Mucosa of descending colon (tissue), 3 donors: ENCODE measurements around the gene FRMD4A. TPM values are rescaled to one million over a fixed set of nuclear protein-coding genes. Genes with fewer than 3 reads are reported as not detected.

ENCODE experiments used
- ATAC-seq: fragments of 200-7000 bp; cut with Tn5 transposase; one replicate; pipeline ENCODE4 v1.9.1; 2020; ENCODE audit warnings: mild to moderate bottlenecking, moderate library complexity
- DNase-seq, 3 donors: peaks; one replicate each; pipeline ENCODE4 v3.0.0-alpha.2; 2020
- H3K36me3 ChIP-seq: fragments of 200-600 bp; one replicate; pipeline ENCODE4 v1.8.0; 2021; ENCODE audit warnings: low read depth, mild to moderate bottlenecking
- H3K4me1 ChIP-seq: fragments of 200-600 bp; one replicate; pipeline ENCODE4 v1.8.0; 2021; ENCODE audit warnings: low read depth, mild to moderate bottlenecking
- H3K4me3 ChIP-seq: fragments of 200-600 bp; one replicate; pipeline ENCODE4 v1.8.0; 2021; ENCODE audit warnings: mild to moderate bottlenecking
- H3K9me3 ChIP-seq: fragments of 200-600 bp; one replicate; pipeline ENCODE4 v1.8.0; 2021; ENCODE audit warnings: mild to moderate bottlenecking
- CTCF ChIP-seq: fragments of 200-600 bp; IDR thresholded peaks from one replicate; pipeline ENCODE4 v1.8.0; 2022; ENCODE audit warnings: antibody characterized with exemption, mild to moderate bottlenecking
- intact Hi-C, 2 donors: fragments of 100-400 bp; cut with DNase I in 1 of 2; cut with micrococcal nuclease in 1 of 2; formaldehyde crosslinking; loops; one replicate each; pipeline versions ENCODE4 v1.11.0 to v1.11.1; 2022; cut with DNase I, micrococcal nuclease
- total RNA-seq, 3 donors: library from RNA; stranded (reverse); fragmentation: NEBNext Ultra II Directional in 2 of 3; extraction: Animal tissue kit (Norgen Biotek cat#: 25700) in 2 of 3; gene quantifications; one replicate each; pipeline versions ENCODE4 v1.2.1 to v1.2.4, GENCODE V29; 2021 to 2023
- donor health status: DM: no; HTN: no; CAD: no; lungs with moderate emphysema.
- donor health status: DM: no; HTN: no; CAD: no.
- donor health status: DM: no; HTN: yes; CAD: no.

The FRMD4A gene
- total RNA-seq, 3 donors from 2014 or later = 9.8 to 40.6 (median 17.2) TPM

DNA sequence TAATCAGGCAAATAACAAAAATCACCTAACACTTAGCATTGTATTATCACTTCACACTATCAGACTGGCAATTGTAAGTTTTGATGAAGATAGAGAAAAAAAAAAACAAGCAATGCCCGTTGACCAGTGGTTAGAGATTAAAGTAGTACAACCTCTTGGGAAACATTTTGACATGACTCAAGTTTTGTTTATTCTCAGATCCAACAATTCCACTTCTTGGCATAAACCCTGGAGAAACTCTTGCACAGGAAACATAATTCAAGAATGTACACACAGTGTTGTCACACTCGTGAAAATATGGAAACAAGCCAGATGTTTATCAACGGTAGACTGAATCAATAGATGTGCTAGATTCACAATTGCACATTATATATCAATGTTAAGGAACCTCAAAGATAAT, 37.2 kb downstream of the FRMD4A start:
- DNase-seq (no peak), ATAC-seq (no peak)
- H3K36me3 ChIP-seq = no peaks in the 10 kb centered on the region
- H3K4me3 ChIP-seq = no peak overlapping the region
- intact Hi-C loops = no loop called here
- H3K4me1 ChIP-seq = no peaks in the 10 kb centered on the region
- H3K9me3 ChIP-seq = no peaks in the 10 kb centered on the region
- TF ChIP-seq CTCF = no peak

GRCh38 chr10:14291296-14291695, 39.4 kb downstream of the FRMD4A start:
- intact Hi-C loops = no loop called here
- no peak for DNase-seq
- TF ChIP-seq CTCF = no peak

DNA sequence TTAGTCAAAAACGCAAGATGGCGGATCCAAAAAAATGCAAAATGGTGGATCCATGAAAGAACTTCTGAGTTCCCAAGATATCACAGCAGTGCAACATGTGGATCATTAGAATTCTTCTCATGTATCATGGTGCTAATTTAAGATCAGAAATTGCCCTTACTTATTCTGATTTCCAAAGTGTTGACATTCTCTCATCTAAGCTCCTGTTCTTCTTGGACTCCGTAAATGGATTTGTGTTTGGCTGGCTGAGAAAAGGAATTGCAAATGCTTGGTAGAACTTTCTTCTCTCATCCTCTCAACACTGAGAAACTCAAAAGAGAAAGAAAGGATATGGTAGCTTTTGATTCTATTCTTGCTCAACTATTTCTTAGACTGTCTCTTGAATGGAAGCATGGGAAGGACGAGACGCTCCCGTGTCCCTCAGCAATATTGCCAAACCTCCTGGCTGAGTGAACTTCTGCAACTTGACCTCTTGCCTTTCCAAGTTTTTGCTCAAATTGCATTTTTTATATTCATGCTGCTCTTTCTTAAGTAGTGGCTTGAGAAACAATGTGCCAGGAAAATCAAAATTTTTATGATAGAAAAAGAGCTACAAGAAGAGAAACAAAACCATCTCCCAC, 44.7 kb downstream of the FRMD4A start:
- no peaks in the 10 kb centered on the region for H3K36me3 ChIP-seq
- no peaks in the 10 kb centered on the region for H3K4me1 ChIP-seq
- ATAC-seq (no peak), DNase-seq (no peak)
- H3K9me3 ChIP-seq = no peaks in the 10 kb centered on the region
- intact Hi-C loops = no loop called here
- TF ChIP-seq CTCF = no peak
- H3K4me3 ChIP-seq = no peak overlapping the region

More at GRCh38 chr10:14291296-14291695, 39.4 kb downstream of the FRMD4A start:
- H3K9me3 ChIP-seq = no peaks in the 10 kb centered on the region
- no peak for ATAC-seq
- H3K4me3 ChIP-seq = no peak overlapping the region
- H3K36me3 ChIP-seq = no peaks in the 10 kb centered on the region
- H3K4me1 ChIP-seq = no peaks in the 10 kb centered on the region

DNA sequence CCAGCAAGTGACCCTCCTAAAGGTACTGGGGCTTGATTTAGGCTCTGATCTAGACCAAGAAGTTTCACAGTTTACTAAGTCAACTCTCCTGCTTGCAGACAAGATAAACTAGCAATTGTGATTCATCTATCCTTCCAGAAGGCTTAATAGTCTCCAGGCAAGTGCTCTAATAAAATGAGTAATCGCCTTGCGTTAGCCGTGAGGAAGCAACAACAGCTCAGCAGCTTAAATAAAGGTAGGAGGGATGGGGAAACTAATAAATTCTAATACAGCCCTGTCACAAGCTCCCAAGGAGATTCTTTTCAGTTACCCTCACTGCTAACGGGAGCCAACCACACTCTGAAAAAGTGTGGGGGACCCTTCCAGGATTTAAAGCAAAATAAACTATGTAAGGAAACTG, 48.4 kb downstream of the FRMD4A start:
- ATAC-seq (no peak), DNase-seq (no peak)
- Histone ChIP-seq H3K9me3 (no peaks in the 10 kb centered on the region), H3K36me3 (no peaks in the 10 kb centered on the region), H3K4me3 (no peak overlapping the region), H3K4me1 (no peaks in the 10 kb centered on the region)
- TF ChIP-seq CTCF = no peak
- intact Hi-C loops = no loop called here

DNA sequence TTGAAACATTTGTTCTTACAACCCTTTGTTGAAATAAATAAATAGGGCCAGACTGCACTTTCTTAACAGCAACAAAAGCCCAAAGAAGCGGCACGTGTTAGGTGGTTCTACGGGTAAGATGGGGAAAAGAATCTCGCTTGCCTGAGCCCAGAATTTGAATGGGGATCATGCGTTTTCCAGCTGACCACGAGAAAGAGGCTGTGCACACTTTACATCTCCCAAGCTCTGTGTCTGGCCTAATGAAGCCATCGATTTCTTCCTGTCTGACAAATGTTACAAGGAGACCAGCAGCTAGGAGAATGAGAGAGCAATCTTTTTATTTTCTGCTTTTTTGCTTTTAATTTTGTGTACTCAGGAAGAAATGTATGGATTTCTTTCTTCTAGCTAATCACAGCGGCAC, 52.2 kb downstream of the FRMD4A start:
- ATAC-seq (no peak), DNase-seq (no peak)
- Histone ChIP-seq H3K36me3 (no peaks in the 10 kb centered on the region), H3K9me3 (no peaks in the 10 kb centered on the region), H3K4me1 (no peaks in the 10 kb centered on the region), H3K4me3 (no peak overlapping the region)
- intact Hi-C loops = no loop called here
- TF ChIP-seq CTCF = no peak

- DNase-seq (no peak), ATAC-seq (no peak)
- intact Hi-C loops = no loop called here
- Histone ChIP-seq H3K36me3 (no peaks in the 10 kb centered on the region), H3K9me3 (no peaks in the 10 kb centered on the region), H3K4me3 (no peak overlapping the region), H3K4me1 (no peaks in the 10 kb centered on the region)
- TF ChIP-seq CTCF = no peak
These were observed 54.5 kb downstream of the FRMD4A start for GRCh38 chr10:14276210-14276609.
